HG03469 (cell line): ENCODE results near the gene SND1.

Experiments
- ATAC-seq: cut with Tn5 transposase; IDR thresholded peaks from one replicate; pipeline ENCODE4 v1.9.1; 2021; ENCODE audit warnings: mild to moderate bottlenecking, moderate library complexity, moderate number of reproducible peaks; ENCODE audit not compliant: unreplicated experiment

Gene SND1

DNA sequence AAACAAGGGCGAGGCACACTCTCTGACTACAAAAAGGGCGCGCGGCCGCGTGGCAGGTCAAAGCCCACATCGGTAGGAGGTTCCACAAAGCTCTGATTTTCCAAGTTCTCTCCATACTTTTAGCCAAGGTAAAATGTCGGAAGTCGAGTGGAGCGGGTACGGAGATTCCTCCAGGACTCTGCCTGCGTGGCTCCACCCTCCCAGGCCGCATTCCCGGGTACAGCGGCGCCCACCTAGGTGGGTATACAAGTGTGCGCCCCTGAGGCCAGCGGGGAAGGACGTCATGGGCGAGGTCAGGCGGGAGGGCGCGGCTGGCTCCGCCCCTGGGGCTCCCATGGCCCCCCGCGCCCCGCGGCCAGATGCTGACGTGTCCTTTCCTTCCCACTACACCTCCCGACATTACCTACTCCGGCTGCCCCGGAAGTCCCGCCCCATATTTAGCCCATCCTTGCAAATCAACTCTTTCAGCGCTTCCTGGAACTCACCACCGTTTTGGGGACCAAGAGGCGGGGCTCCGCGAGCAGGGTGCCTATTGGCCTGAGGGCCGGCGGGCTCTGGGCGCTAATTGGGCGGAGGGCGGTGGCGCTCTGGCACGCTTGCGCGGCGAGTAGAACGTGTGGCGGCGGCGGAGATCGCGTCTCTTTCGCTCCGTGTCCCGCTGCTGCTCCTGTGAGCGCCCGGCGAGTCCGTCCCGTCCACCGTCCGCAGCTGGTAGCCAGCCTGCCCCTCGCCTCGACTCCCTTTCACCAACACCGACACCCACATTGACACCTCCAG, at the start of gene SND1:
Gene SND1, plus strand, starts transcription at position 639 of the 777 bp plus-strand sequence. CDS start 180 bp downstream, outside the sequence.
- ATAC-seq, result peak; percentile 94

DNA sequence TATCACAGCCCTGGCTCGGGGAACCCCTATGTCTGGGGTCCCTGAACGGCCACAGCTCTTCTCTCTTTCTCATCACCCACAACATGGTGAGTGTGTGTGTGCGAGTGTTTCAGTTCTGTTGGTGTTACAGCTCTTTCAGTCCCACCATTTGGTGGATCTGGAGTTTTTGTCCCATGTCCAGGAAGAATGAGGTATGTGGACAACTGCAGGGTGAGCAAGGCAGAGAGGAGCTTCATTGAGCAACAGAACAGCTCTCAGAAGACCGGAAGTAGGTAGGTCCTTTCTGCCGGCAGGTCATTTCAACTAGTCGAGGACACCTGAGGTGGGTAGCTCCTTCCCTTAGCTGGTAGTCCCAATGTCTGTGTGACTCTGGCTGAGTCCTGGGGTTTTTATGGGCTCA, 43.5 kb upstream of the SND1 start:
- no peak for ATAC-seq

DNA sequence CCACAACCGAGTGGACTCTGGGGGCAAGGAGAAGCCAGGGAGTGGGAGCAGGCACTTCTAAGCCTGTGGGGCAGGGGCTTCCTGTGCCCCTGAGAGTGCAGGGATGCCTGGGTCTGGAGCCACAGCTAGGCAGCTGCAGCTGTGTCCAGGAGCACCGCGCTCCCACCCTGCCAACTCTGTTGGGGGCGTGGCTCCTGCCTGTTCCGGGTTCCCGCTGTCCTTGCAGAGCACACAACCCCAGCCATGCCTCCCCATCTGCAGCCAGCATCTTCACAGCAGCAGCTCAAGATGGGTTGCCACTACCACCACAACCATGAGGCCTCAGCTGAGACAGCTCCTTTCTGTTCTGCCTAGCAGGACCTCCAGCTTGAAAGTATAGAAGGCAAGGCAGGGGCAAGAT, 42.7 kb upstream of the SND1 start:
- no peak for ATAC-seq

DNA sequence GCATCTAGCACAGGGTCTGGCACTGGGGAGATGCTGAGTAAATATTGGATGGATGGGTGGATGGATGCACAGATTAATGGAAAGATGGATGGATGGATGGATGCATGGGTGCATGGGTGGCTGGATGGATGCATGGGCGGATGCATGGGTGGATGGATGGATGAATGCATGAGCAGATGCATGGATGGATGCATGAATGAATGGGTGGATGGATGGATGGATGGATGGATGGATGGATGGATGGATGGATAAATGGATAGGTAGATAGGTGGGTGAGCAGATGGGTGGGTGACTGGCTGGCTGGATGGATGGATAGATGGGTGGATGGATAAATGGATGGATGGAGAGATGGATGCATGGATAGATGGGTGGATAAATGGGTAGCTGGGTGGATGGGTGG, 39.7 kb upstream of the SND1 start:
- ATAC-seq, result no peak

DNA sequence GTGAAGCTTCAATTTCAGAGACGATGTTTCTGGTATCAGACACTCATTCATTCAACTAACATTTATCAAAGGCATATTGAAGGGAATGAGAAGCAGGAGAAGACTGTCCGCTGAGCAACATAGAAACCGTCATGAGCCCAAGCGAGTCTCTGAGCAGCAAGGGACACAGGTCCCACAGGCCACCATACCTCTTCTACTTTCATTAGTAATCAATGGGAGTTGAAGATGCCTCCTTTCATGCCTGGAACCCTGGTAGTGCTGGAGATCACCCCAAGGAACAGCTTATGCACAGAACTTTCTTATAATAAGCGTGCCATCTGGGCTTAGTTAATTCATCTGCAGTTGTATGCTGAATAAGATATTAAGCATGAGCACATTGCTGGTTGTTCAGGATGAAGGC, 35.3 kb upstream of the SND1 start:
- ATAC-seq, result no peak

DNA sequence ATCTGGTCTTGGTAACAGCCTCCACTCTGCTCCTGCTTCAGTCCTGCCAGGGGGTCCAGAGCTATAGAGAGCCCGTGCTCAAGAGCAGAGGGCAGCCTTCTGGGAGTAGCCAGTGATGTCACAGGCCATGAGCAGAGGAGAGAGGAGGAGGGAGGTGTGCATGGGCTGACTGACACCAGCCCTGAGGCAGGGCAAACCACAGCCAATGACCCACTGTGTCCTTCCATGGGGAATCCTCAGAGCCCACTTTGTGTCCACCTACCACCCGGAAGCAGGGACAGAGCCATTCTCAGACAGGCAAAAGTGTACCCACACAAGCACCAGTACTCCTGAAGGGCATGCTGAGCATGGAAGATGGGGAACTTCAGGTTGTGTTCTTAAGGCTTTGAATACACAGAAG, 34.0 kb upstream of the SND1 start, which contains the start of gene PAX4:
Gene PAX4, minus strand, starts transcription at position 101 of the 400 bp plus-strand sequence. CDS start 2,214 bp downstream, outside the sequence.
- ATAC-seq, result no peak

DNA sequence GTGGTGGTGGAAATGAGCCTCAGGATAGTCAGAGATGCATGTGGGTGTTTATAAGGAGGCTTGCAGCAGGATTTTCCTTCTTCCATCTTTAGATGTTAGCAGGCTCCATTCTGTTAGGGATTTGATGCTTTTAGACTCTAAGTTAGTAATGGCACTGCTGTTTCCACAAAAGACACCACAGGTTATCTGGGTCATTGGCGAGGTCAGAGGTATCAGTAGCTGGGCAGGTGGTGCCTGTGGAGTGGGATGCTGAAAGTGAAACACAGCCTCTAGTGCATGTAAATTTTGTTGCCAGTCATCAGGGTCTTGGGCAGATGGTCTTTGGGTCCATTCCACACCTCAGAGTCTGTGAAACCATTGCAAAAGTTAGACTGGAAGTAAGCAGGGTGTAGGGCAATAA, 33.2 kb upstream of the SND1 start:
- no peak for ATAC-seq

DNA sequence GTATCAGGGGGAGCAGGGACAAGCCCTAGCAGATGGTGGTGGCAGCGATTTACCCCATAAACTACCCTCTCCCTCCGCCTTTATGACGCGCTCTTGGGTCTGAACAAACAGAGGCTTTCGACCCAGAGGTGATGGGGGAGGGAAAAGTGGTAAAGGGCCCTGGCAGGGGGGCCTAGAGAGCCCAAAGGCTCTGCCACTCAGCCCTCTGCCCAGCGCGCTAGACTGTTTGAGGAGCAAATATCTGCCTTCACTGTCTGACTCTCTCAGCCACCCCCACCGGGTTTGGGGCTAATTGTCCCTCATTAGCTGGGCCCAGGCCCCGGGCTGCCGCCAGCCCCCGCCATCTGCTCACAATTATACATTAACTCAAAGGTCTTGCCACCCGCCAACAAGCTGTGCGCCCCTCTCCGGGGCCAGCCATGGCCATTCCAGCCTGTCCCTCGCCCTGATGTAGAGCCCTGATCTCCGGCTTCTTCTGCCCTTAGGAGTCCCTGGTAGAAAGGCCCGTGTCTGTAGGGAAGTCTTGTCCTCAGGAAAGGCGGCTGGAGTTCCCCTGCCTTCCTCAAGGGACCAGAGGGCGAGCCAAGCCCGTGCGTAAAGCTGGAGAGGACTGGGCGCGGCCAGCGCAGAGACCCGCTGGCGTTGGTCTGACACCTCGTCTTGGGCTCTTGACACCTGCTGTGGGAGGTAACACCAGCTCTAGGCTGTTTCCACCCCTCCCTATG, 32.2 kb upstream of the SND1 start:
- no peak for ATAC-seq

DNA sequence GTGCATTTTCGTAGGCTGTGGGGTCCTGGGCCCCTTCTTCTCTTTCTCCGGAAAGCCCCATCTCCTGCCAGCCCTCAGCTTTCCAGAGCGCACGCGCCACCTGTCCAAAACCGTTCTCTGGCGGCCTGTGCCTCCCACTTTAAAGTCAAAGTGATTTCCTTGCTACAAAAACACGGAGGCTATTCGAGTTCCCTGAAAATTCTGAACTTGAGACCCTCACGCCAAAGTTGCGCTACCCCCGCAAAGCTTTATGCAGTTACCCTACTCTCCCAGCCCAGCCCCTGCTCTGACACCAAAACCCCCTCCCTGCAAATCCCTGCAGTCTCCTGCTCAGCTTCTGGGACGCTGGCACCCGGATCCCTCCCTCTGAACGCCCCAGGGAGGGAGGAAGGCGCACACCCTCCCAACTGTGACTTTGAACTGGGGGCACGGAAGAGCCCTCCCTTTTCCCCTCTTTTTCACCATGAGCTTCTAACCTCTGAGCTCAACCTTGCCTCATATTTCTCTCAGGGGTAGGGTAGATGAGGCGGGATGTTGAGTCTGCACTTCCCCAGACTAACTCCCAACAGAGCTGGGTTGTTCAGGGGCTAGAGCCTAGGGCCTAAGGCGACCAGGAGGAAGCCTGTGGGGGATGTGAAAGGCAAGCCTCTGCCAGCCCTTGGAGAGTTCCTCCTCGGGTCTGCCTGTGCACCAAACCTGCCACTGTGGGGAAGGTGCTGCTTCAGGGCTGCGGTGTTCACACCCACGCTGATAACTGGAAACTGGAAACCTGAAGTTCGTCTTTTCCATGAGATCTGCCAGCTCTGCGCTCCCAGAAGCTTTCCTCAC, 31.4 kb upstream of the SND1 start:
- ATAC-seq, result no peak

DNA sequence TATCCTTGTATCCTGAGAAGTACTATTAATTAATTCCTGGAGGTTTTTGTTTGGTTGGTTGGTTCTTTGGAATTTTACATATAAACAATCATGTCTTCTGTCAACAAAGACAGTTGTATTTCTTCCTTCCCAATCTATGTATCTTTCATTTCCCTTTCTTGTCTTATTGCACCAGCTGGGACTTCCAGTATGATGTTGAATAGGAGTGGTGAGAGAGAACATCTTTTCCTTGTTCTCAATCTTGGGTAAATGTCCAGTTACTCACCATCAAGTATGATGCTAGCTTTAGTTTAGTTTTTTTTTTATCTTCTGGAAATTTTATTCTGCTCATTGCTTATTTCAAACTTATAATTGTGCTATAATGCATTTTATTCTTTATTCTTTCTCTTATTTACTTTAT, 26.7 kb upstream of the SND1 start:
- ATAC-seq, result no peak

DNA sequence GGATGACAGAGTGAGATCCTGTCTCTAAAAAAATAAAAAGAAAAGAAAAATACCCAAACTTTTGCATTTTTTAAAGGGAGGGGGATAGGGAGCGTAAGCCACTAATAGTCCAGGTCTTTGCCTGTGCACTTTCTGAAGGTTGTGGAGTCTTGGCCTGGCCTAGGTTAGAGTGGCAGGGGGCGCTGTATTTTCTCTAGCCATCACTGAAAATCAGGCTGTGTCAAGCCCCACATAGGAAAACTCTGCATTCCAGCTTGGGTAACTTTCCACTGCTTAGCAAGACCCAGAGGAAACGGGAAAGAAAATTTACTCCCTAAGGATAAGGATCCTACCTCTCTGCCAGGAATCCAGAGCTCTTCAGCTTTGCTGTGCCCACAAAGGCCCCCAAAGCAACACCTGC, 23.5 kb upstream of the SND1 start:
- no peak for ATAC-seq

DNA sequence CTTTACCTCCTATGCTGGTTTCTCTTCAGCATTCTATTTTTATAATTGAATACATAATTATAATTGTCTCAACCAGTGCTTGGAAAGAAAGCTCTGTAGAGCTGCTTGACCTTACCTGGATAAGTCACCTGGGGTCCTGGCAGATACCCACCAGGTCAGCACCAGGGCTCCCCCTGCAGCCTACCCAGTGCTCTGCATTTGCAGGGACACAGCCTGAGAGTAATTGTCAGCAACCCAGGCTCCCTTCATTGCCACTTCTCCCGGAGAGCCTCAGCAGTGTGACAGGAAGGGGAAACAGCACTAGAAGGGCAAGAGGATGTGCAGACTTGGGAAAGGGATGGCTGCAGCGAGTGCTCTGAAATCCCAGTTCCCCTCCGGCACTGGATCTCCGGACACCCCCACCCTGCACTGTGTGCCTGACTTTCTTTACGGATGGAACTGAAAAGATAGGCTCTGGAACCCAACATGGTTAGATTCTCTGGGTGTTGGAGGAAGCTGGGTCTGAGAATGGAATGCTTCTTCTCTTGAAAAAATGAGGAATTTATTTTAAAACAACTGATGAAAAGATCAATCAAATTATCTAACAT, 22.6 kb upstream of the SND1 start:
- ATAC-seq, result no peak

DNA sequence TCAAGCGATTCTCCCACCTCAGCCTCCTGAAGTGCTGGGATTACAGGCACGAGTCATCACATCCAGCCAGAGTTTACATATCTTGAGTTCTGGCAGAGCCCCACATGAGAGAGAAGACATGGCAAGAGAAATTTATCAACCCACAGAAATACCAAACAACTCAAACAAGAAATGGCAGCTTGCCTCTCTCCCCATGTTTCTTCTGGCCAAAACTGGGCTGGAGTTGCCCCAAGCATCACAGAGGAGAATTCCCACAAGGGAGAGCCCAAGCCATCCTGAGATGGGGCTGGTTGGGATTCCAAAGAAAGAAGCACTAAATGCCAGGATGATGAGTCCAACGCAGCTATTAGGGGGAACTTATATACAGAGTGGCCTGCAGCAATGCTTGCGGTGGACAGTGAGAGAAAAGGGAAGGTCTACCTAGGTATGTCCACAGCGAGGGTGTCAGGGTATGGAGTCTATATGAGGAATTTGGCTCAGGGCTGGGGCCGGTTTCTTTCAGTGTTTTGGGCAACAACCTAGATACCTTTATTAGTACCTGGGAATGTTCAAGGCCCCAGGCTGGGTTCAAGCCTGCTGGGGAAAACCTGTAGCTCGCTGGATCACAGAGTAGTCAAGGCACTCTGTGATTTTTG, 19.6 kb upstream of the SND1 start:
- ATAC-seq, result no peak

DNA sequence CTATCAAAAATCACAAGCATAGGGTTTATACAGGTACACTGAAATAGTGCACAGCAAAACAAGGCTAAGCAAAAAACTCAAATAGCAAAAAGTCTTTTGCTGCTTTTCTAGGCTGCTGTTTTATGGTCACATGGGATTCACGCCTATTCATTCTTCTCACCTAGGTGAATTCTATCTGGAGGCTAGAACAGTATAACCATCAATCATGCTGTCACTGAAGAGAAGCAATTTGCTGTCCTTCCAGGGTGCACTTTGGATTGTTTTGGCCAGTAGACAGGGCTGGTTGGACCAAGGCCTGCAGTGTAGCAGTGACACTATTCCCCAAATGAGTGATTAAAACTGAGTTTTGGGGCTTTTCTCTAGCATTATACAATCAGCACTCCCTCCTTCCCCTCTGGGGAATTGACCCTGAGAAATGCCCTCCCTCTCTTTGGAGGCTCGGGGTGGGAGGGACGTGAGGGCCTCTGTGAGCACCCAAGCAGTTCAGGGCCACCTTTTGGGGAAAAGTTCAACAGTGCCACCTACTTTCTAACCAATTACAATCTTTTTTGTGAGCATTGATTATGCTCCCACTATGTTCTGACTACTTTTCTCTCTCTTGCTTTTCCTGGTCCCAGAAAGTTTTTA, 16.2 kb upstream of the SND1 start:
- no peak for ATAC-seq

DNA sequence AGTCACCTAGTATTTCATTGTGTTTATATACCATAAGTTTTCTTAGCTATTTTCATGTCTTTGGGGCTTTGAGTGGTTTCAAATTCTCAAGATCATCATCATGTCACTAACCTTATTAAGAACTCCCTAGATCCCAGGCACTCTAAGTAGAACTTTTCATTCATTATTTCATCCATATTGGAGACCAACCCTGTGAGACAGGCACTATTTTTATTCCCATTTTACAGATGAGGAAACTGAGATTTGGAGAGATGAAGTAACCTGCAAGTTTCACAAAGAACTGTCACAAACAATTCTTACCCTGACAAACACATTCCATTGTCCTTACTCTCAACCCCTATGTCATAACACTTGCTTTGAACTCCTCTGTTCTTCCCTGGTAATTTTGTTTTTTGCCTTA, 13.8 kb upstream of the SND1 start:
- ATAC-seq, result no peak

DNA sequence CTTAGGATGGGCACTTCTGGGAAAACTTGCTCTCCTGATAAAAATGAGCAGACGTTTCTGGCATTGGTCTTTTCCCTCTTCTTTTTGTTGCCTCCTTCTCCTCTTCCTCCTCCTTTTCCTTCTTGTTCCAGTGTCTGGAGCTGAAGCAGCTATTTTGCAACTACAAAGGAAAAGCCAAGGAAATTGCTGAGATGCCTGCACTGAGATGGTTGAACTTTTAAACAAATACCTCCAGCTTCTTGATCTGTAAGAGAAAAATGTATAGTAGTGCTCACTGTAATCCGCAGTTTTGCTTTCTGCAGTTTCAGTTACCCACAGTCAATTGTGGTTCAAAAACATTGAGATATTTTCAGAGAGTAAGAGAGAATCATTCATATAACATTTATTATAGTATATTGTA, 7.5 kb upstream of the SND1 start:
- no peak for ATAC-seq

DNA sequence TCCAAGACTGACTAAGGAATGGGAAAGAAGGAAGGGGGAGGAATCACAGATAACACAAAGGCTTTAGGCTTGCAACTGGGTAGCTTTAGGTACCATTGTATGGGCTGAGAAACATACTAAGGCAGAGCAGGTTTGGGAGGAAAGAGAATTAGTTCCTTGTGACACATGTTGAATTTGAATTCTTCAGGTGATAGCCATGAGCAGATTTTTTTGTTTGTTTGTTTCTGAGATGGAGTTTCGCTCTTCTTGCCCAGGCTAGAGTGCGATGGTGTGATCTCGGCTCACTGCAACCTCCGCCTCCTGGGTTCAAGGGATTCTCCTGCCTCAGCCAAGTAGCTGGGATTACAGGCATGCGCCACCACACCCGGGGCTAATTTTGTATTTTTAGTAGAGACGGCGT, 4.4 kb upstream of the SND1 start:
- no peak for ATAC-seq

DNA sequence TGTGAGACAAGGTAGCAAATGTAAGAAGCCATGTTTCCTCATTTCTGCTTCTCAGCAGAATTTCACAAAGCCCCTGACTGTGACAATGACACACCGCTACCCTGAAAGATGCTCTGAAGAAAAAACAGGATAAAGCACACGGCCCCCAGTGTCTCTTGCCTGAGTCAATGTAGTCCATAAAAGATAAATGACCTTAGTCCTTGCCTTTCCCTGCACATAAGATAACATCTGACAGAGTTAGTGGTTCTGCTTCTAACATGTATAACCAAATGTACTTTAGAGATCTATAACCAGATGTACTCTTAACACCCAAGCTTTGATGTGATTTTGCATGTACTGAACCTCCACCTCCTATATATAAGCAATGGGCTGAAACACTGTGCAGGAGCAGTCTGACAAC, 3.0 kb upstream of the SND1 start:
- ATAC-seq, result no peak

DNA sequence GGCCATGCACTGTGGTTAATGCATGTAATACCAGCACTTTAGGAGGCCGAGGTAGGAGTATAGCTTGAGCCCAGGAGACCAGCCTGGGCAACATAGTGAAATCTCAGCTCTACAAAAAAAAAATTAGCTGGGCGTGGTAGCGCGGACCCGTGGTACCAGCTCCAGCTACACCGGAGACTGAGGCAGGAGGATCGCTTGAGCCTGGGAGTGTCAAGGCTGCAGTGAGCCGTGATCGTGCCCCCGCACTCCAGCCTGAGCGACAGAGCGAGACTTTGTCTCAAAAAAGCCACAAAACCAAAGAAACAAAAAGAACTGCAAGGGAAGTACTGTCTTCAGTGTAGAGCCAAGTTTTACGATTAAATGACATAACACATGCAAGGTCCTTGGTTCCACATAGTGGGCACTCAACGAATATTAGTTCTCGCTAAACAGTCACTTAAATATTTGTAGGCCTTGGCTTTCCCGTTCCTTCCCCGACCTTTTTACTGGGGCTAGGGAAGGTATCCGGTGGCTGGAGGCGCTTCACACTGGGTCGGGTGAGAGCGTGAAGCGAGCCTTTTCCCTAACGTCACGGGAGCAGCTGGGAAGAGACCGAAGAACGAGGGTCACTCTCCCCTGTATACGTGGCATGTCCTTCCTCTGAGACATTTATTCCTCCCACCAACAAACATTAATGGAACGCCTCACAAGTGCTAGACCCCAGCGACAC, 993 bp upstream of the SND1 start:
- ATAC-seq, result no peak
